HEK293T (cell line): ENCODE data around the gene TPRA1.

ENCODE experiments used
- ARNT ChIP-seq: fragments of 450-650 bp; IDR thresholded peaks from 2 replicates; pipeline ENCODE4 v1.6.1; 2017; ENCODE audit warnings: mild to moderate bottlenecking
- L3MBTL2 ChIP-seq: fragments of 450-650 bp; conservative IDR thresholded peaks from 2 replicates; pipeline ENCODE4 v1.6.1; 2016; ENCODE audit warnings: mild to moderate bottlenecking
- LEF1 ChIP-seq: fragments of 450-650 bp; IDR thresholded peaks from 2 replicates; pipeline ENCODE4 v1.6.1; 2017; ENCODE audit warnings: mild to moderate bottlenecking, borderline replicate concordance
- SP1 ChIP-seq: fragments of 450-650 bp; IDR thresholded peaks from 2 replicates; pipeline ENCODE4 v1.6.1; 2017
- TARDBP ChIP-seq: fragments of 450-650 bp; IDR thresholded peaks from 2 replicates; pipeline ENCODE4 v1.6.1; 2016

DNA sequence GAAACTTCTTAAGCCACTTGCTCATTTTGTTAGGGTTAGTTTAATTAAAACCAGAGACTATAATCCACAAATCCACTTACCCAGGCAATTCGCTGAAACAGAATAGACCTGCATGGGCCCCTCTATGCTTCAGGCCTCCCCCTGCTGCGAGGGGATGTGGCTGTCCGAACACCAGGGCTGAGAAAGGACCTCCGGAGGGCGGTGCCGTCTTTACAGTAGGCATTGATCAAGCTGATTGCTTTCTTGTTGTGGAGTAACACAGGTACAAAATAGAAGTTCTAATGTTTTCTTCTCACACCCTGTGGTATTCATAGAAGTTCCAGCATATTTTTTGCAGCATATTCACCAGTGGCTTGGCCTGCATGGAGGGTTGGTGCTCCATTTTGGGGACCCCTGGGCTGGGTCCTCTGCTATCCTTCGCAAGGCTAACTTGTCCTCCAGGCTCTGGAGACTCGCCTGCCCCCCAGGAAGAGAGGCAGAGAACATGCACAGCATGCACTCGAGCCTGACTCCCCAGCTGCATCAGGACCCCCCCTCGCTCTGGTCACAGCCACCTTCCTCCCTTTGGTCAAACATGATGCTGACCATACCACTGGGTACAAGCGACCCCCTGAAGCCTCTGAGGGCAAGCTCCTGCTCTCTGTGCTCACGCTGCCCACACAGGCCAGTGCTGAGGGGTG, 55.3 kb downstream of the TPRA1 start:
- no peak for TF ChIP-seq SP1
- no peak for TF ChIP-seq ARNT
- no peak for TF ChIP-seq L3MBTL2
- no peak for TF ChIP-seq TARDBP
- no peak for TF ChIP-seq LEF1
